ENCODE data around the gene CSH2. TPM values are rescaled to one million over a fixed set of nuclear protein-coding genes. Genes with fewer than 3 reads are reported as not detected.
"Not testable (repeated sequence)": the region's sequence is repeated elsewhere in the genome, so short reads cannot be mapped to it uniquely, and the experiment has no call there.

Gene CSH2
- total RNA-seq (2014; rRNA removed; shearing (Covaris generic); ENCODE audit: low replicate concordance) = not detected in 2 replicates

DNA sequence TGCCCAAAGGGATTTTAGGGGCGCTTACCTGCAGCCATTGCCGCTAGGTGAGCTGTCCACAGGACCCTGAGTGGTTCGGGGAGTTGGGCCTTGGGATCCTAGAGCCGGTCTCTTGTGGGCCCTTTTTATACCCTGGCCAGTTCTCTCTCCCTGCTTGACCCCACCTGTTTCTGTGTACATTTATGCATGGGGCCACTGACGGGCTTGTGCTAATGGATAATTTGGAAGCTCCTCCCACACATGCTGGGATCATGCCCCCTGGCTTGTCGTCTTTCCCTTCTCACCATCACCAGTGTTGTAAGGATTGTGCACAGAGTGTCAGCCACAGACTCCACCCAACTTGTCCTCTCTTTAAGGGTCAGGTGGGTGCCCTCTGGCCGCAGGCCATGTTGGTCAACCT lies at the start of gene CSH2:
Gene CSH2 (minus strand): TSS at position 101 of the 400 bp plus-strand sequence. CDS start 63 bp downstream, at position 38.
- H3K9me3 ChIP-seq (ENCODE audit: low read length); H3K79me2 ChIP-seq (ENCODE audit: low read length); H3K9ac ChIP-seq (ENCODE audit: low read length); H3K36me3 ChIP-seq (ENCODE audit: insufficient read depth, low read length); H2AFZ ChIP-seq (ENCODE audit: low read length); H3K27ac ChIP-seq (ENCODE audit: low read length); DNase-seq; H3K4me2 ChIP-seq (ENCODE audit: low read depth, low read length, poor library complexity, severe bottlenecking); H3K9me2 ChIP-seq (replicated peaks; ENCODE audit: insufficient read depth, low read length); H3K4me1 ChIP-seq (ENCODE audit: low read length); H3K4me3 ChIP-seq (ENCODE audit: low read length); H4K20me1 ChIP-seq (ENCODE audit: insufficient read depth, low read depth, low read length); H3K27me3 ChIP-seq (ENCODE audit: low read length): not testable (repeated sequence)

DNA sequence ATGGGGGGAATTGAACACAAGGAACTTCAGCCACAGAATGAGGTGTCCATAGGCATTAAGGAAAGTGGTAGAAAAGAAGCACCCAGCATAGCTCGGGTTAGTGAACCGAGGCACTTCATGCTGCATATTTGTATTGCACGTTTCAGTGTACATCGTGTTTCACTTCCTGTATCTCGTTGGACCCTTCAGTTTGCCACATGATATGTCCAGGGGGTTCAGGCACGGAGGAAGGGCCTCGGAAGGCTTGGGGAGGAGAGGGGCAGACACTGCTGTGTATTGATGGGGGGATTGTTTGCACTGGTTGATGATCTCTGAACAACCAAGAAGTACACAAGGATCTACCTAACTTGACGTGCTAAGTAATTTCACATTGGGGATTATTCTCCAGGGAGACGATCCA lies 48.9 kb upstream of the CSH2 start:
- Histone ChIP-seq H3K4me1 (ENCODE audit: low read length) (peaks cover 80% of the 10 kb centered on the region), H3K27ac (ENCODE audit: low read length) (peak overlapping the region; percentile 99), H3K9ac (ENCODE audit: low read length) (peak overlapping the region; percentile 66), H3K4me2 (ENCODE audit: low read depth, low read length, poor library complexity, severe bottlenecking) (peak overlapping the region; percentile 67)
- H3K79me2 ChIP-seq (ENCODE audit: low read length); H3K9me2 ChIP-seq (replicated peaks; ENCODE audit: insufficient read depth, low read length); H3K4me3 ChIP-seq (ENCODE audit: low read length); H3K27me3 ChIP-seq (ENCODE audit: low read length); H2AFZ ChIP-seq (ENCODE audit: low read length); H3K36me3 ChIP-seq (ENCODE audit: insufficient read depth, low read length); H3K9me3 ChIP-seq (ENCODE audit: low read length); H4K20me1 ChIP-seq (ENCODE audit: insufficient read depth, low read depth, low read length): not testable (repeated sequence)
- peak; percentile 93 for DNase-seq

DNA sequence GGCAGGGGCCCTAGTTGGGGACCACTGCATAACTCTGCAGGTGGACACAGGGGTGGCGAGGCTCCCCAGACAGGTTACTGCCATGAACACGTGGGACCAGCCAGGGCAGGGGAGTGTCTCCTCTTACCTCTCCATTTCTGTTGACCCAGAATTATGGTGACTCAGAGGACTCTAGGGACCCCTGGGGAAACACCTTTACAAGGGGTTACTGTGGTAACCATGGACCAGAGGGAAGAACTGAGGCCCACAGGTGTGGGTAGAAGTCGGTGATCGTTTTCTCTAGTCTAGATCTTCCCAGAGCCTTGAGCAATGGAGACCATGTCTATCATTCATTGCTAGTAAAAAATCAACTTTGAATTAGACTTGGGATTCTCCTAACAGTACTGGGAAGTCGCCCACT lies 47.3 kb upstream of the CSH2 start:
- H3K27me3 ChIP-seq (ENCODE audit: low read length); H3K79me2 ChIP-seq (ENCODE audit: low read length); H3K36me3 ChIP-seq (ENCODE audit: insufficient read depth, low read length); H4K20me1 ChIP-seq (ENCODE audit: insufficient read depth, low read depth, low read length); H3K9me2 ChIP-seq (replicated peaks; ENCODE audit: insufficient read depth, low read length); H2AFZ ChIP-seq (ENCODE audit: low read length); H3K4me3 ChIP-seq (ENCODE audit: low read length); H3K9me3 ChIP-seq (ENCODE audit: low read length): not testable (repeated sequence)
- peaks cover 72% of the 10 kb centered on the region for H3K4me1 ChIP-seq (ENCODE audit: low read length)
- peak overlapping the region; percentile 92 for H3K27ac ChIP-seq (ENCODE audit: low read length)
- H3K4me2 ChIP-seq (ENCODE audit: low read depth, low read length, poor library complexity, severe bottlenecking) = peak overlapping the region; percentile 63
- peak; percentile 79 for DNase-seq
- H3K9ac ChIP-seq (ENCODE audit: low read length) = peak overlapping the region; percentile 36; the same call in 1 of the 2 replicates

DNA sequence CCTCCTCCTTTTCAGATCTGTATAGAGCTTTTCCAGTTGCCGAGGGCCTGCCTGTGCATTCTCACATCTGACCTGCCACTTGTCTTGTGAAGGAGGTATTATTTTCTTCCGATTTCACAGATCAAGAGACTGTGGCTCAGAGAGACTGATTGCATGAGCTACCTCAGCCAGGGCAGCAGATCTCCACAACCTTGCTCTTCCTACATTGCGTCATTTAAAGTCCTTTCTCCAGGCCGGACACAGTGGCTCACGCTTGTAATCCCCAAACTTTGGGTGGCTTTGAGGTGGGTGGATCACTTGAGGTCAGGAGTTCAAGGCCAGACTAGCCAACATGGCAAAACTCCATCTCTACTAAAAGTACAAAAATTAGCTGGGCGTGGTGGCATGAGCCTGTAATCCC lies 46.6 kb upstream of the CSH2 start:
- peak overlapping the region; percentile 92 for H3K27ac ChIP-seq (ENCODE audit: low read length)
- not testable (repeated sequence) for H3K27me3 ChIP-seq (ENCODE audit: low read length); H3K9me3 ChIP-seq (ENCODE audit: low read length); H3K9me2 ChIP-seq (replicated peaks; ENCODE audit: insufficient read depth, low read length); H3K79me2 ChIP-seq (ENCODE audit: low read length); H3K4me3 ChIP-seq (ENCODE audit: low read length); H3K36me3 ChIP-seq (ENCODE audit: insufficient read depth, low read length); H4K20me1 ChIP-seq (ENCODE audit: insufficient read depth, low read depth, low read length)
- H3K4me2 ChIP-seq (ENCODE audit: low read depth, low read length, poor library complexity, severe bottlenecking) = peak overlapping the region; percentile 63
- peak; percentile 60 for DNase-seq
- H2AFZ ChIP-seq (ENCODE audit: low read length) = peak overlapping the region; percentile 43; the same call in 1 of the 2 replicates
- peaks cover 71% of the 10 kb centered on the region for H3K4me1 ChIP-seq (ENCODE audit: low read length)
- peak overlapping the region; percentile 51 for H3K9ac ChIP-seq (ENCODE audit: low read length)

DNA sequence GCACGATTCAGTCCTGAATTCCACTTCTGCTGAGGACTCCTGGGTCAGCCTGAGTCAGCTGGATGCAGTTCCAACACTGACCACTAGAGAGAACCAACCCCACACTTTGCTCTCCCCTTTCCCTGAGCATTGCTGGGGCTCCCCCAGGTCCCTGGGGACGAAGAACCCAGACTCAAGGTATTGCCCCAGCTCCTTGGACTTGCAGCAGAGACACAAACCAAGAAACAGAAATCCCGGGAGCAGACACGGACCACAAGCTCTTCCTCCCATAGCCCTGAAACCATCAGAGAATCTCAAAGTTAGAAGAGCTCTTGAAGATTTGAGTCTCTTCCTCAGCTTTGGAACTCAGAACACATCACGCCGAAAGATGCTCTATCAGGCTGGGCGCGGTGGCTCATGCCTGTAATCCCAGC lies 45.8 kb upstream of the CSH2 start:
- Histone ChIP-seq H3K27ac (ENCODE audit: low read length) (peak overlapping the region; percentile 92), H2AFZ (ENCODE audit: low read length) (no peak overlapping the region), H3K4me1 (ENCODE audit: low read length) (peaks cover 63% of the 10 kb centered on the region), H3K9ac (ENCODE audit: low read length) (peak overlapping the region; percentile 51), H3K27me3 (ENCODE audit: low read length) (no peaks in the 10 kb centered on the region), H3K9me2 (replicated peaks; ENCODE audit: insufficient read depth, low read length) (no peaks in the 10 kb centered on the region), H3K4me3 (ENCODE audit: low read length) (peak overlapping the region; percentile 37; the same call in 1 of the 2 replicates), H3K36me3 (ENCODE audit: insufficient read depth, low read length) (no peaks in the 10 kb centered on the region), H3K79me2 (ENCODE audit: low read length) (no peaks in the 10 kb centered on the region), H3K9me3 (ENCODE audit: low read length) (no peaks in the 10 kb centered on the region), H4K20me1 (ENCODE audit: insufficient read depth, low read depth, low read length) (no peaks in the 10 kb centered on the region), H3K4me2 (ENCODE audit: low read depth, low read length, poor library complexity, severe bottlenecking) (peak overlapping the region; percentile 63)
- DNase-seq = peak; percentile 95

DNA sequence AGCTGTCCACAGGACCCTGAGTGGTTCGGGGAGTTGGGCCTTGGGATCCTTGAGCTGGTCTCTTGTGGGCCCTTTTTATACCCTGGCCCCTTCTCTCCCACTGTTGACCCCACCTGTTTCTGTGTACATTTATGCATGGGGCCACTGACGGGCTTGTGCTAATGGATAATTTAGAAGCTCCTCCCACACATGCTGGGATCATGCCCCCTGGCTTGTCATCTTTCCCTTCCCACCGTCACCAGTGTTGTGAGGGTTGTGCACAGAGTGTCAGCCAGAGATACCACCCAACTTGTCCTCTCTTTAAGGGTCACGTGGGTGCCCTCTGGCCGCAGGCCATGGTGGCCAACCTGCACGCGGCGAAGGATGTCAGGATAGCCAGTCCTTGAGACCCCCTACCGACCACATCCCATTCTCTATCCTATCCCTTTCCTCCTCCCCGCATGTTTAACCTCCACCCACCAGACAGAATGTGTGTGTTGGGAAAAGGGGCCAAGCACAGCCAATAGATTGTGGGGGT lies 45.4 kb upstream of the CSH2 start, which contains the start of gene GH1:
Gene GH1 (minus strand): TSS at position 51 of the 517 bp plus-strand sequence. CDS start 63 bp downstream, outside the sequence.
- Histone ChIP-seq H3K27ac (ENCODE audit: low read length) (peak within 1 kb of the TSS; percentile 92), H3K4me3 (ENCODE audit: low read length) (peak within 1 kb of the TSS; percentile 37; the same call in 1 of the 2 replicates), H3K4me1 (ENCODE audit: low read length) (peaks cover 65% of the 10 kb centered on the region), H3K9ac (ENCODE audit: low read length) (peak within 1 kb of the TSS; percentile 51), H3K4me2 (ENCODE audit: low read depth, low read length, poor library complexity, severe bottlenecking) (peak within 1 kb of the TSS; percentile 63)
- H2AFZ ChIP-seq (ENCODE audit: low read length); H3K9me3 ChIP-seq (ENCODE audit: low read length); H4K20me1 ChIP-seq (ENCODE audit: insufficient read depth, low read depth, low read length); DNase-seq; H3K79me2 ChIP-seq (ENCODE audit: low read length); H3K9me2 ChIP-seq (replicated peaks; ENCODE audit: insufficient read depth, low read length); H3K27me3 ChIP-seq (ENCODE audit: low read length); H3K36me3 ChIP-seq (ENCODE audit: insufficient read depth, low read length): not testable (repeated sequence)

DNA sequence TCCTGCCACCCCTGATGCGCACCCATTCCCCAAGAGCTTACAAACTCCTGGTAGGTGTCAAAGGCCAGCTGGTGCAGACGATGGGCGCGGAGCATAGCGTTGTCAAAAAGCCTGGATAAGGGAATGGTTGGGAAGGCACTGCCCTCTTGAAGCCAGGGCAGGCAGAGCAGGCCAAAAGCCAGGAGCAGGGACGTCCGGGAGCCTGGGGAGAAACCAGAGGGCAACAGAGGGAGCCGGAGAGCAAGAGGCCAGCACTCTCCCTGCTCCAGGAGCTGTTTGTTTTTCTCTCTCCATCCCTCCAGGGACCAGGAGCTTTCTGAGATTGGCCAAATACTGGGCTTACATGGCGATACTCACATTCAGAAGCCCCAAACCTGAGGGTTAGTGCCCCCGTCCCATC lies 44.8 kb upstream of the CSH2 start:
- Histone ChIP-seq H3K9ac (ENCODE audit: low read length) (no peak overlapping the region), H3K9me2 (replicated peaks; ENCODE audit: insufficient read depth, low read length) (no peaks in the 10 kb centered on the region), H3K4me3 (ENCODE audit: low read length) (no peak overlapping the region), H3K4me1 (ENCODE audit: low read length) (peaks cover 61% of the 10 kb centered on the region), H3K36me3 (ENCODE audit: insufficient read depth, low read length) (no peaks in the 10 kb centered on the region), H3K27ac (ENCODE audit: low read length) (no peak overlapping the region), H3K9me3 (ENCODE audit: low read length) (no peaks in the 10 kb centered on the region), H4K20me1 (ENCODE audit: insufficient read depth, low read depth, low read length) (no peaks in the 10 kb centered on the region), H3K4me2 (ENCODE audit: low read depth, low read length, poor library complexity, severe bottlenecking) (no peak overlapping the region), H2AFZ (ENCODE audit: low read length) (no peak overlapping the region), H3K79me2 (ENCODE audit: low read length) (no peaks in the 10 kb centered on the region), H3K27me3 (ENCODE audit: low read length) (no peaks in the 10 kb centered on the region)
- no peak for DNase-seq

DNA sequence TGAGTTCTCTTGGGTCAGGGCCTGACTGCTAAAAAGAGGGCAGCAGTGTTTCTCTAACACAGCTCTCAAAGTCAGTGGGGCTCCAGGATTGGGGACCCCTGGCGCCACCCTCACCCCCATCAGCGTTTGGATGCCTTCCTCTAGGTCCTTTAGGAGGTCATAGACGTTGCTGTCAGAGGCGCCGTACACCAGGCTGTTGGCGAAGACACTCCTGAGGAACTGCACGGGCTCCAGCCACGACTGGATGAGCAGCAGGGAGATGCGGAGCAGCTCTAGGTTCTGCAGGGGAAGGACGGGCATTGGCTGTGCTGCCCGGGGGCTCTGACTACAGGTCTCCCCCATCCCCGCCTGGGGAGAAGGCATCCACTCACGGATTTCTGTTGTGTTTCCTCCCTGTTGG lies 44.2 kb upstream of the CSH2 start:
- Histone ChIP-seq H3K4me1 (ENCODE audit: low read length) (peaks cover 55% of the 10 kb centered on the region), H3K79me2 (ENCODE audit: low read length) (no peaks in the 10 kb centered on the region), H4K20me1 (ENCODE audit: insufficient read depth, low read depth, low read length) (no peaks in the 10 kb centered on the region), H3K4me3 (ENCODE audit: low read length) (no peak overlapping the region), H3K27ac (ENCODE audit: low read length) (no peak overlapping the region), H2AFZ (ENCODE audit: low read length) (no peak overlapping the region), H3K9ac (ENCODE audit: low read length) (no peak overlapping the region), H3K9me2 (replicated peaks; ENCODE audit: insufficient read depth, low read length) (no peaks in the 10 kb centered on the region), H3K27me3 (ENCODE audit: low read length) (no peaks in the 10 kb centered on the region), H3K4me2 (ENCODE audit: low read depth, low read length, poor library complexity, severe bottlenecking) (no peak overlapping the region), H3K36me3 (ENCODE audit: insufficient read depth, low read length) (no peaks in the 10 kb centered on the region), H3K9me3 (ENCODE audit: low read length) (no peaks in the 10 kb centered on the region)
- no peak for DNase-seq
